K562 (cell line): ENCODE measurements around the gene PALM3. TPM values are rescaled to one million over a fixed set of nuclear protein-coding genes. Genes with fewer than 3 reads are reported as not detected.

Experiments used
- EP300 ChIP-seq: IDR thresholded peaks from 2 replicates; pipeline ENCODE4 v1.6.1; 2012; ENCODE audit warnings: low read length, improper control_type of control experiment
- FOXK2 ChIP-seq, 2 experiments: fragments of 450-650 bp; IDR thresholded peaks in 1 of 2; conservative IDR thresholded peaks in 1 of 2; 2 replicates each; pipeline ENCODE4 v1.6.1; 2016; ENCODE audit warnings: low read depth in 2 of 2, mild to moderate bottlenecking in 1 of 2
- NR2C2 ChIP-seq, 2 experiments: fragments of 200-800 bp in 1 of 2; sonication (Bioruptor generic) in 1 of 2; sonication (generic) in 1 of 2; formaldehyde crosslinking in 1 of 2; IDR thresholded peaks; 2 replicates each; pipeline versions ENCODE4 v1.6.1 to v1.8.0; 2016 to 2022; ENCODE audit warnings: mild to moderate bottlenecking in 1 of 2, missing compliant biosample characterization in 1 of 2, missing genetic modification characterization in 1 of 2, missing genetic modification reagents in 1 of 2
- RBM34 ChIP-seq: fragments of 200-400 bp; formaldehyde crosslinking; IDR thresholded peaks from 2 replicates; pipeline ENCODE4 v1.6.1; 2018; ENCODE audit warnings: low read length, borderline replicate concordance; ENCODE audit not compliant: insufficient read depth
- RFX1 ChIP-seq: fragments of 450-650 bp; IDR thresholded peaks from 2 replicates; pipeline ENCODE4 v1.6.1; 2016; ENCODE audit warnings: mild to moderate bottlenecking, moderate library complexity
- RFX5 ChIP-seq: IDR thresholded peaks from 2 replicates; pipeline ENCODE4 v1.6.1; 2011; ENCODE audit warnings: low read depth, mild to moderate bottlenecking, improper control_type of control experiment, low read length
- ZNF644 ChIP-seq: fragments of 200-800 bp; sonication (Bioruptor generic); IDR thresholded peaks from 2 replicates; pipeline ENCODE4 v1.6.1; 2016; ENCODE audit warnings: low read depth, missing genetic modification characterization, missing compliant biosample characterization
- polyA plus RNA-seq, 8 experiments: library from polyadenylated mRNA; depleted of rRNA in 4 of 8; stranded (reverse) in 5 of 8; unstranded in 3 of 8; fragments of >200 nt; fragmentation: Nextera tagmentation in 2 of 8; fragmentation: Illumina TruSeq in 1 of 8; extraction: Ambion mirVana in 2 of 8; extraction: Trizol in 1 of 8; gene quantifications; 2 replicates each; pipeline versions ENCODE4 v1.2.1 to v1.2.3, GENCODE V29; 2011 to 2014; ENCODE audit warnings: inconsistent platforms in 1 of 8, missing spikeins in 1 of 8
- total RNA-seq, 7 experiments: library from RNA; depleted of rRNA in 6 of 7; stranded (reverse); fragments of >200 nt in 6 of 7; fragmentation: Illumina TruSeq in 2 of 7; extraction: Trizol in 2 of 7; gene quantifications; 2 replicates each; pipeline versions ENCODE4 v1.2.1 to v1.2.3, GENCODE V29; 2011 to 2021; ENCODE audit warnings: low replicate concordance in 1 of 7
- TF ChIP-seq, protein P1 (sequence below), 2 experiments: fragments of 450-650 bp; IDR thresholded peaks; 2 replicates each; pipeline ENCODE4 v1.6.1; 2016; ENCODE audit warnings: mild to moderate bottlenecking in 2 of 2, borderline replicate concordance in 1 of 2, low read depth in 1 of 2, moderate library complexity in 1 of 2
- TF ChIP-seq, protein P2 (sequence below): sonication (generic); formaldehyde crosslinking; IDR thresholded peaks from 2 replicates; pipeline ENCODE4 v1.8.1; 2022; ENCODE audit warnings: missing genetic modification reagents
- TF ChIP-seq, protein P3 (sequence below): fragments of 250-450 bp; sonication (Bioruptor Pico); IDR thresholded peaks from 2 replicates; pipeline ENCODE4 v1.8.0; 2022; ENCODE audit warnings: moderate library complexity, mild to moderate bottlenecking, inconsistent platforms
- TF ChIP-seq, protein P4 (sequence below), 2 experiments: fragments of 450-650 bp in 1 of 2; IDR thresholded peaks; 2 replicates each; pipeline ENCODE4 v1.6.1; 2011 to 2017; ENCODE audit warnings: low read depth in 2 of 2, antibody characterized with exemption in 1 of 2, borderline replicate concordance in 1 of 2, low read length in 1 of 2, mild to moderate bottlenecking in 1 of 2, mixed read lengths in 1 of 2; ENCODE audit not compliant: control insufficient read depth in 1 of 2

Gene PALM3
- total and polyA plus RNA-seq, 9 of the 15 experiments (the other 6 are each of a cell fraction or from before 2014, with no cell fraction given): 0.07 to 9.3 (median 3.3) TPM

DNA sequence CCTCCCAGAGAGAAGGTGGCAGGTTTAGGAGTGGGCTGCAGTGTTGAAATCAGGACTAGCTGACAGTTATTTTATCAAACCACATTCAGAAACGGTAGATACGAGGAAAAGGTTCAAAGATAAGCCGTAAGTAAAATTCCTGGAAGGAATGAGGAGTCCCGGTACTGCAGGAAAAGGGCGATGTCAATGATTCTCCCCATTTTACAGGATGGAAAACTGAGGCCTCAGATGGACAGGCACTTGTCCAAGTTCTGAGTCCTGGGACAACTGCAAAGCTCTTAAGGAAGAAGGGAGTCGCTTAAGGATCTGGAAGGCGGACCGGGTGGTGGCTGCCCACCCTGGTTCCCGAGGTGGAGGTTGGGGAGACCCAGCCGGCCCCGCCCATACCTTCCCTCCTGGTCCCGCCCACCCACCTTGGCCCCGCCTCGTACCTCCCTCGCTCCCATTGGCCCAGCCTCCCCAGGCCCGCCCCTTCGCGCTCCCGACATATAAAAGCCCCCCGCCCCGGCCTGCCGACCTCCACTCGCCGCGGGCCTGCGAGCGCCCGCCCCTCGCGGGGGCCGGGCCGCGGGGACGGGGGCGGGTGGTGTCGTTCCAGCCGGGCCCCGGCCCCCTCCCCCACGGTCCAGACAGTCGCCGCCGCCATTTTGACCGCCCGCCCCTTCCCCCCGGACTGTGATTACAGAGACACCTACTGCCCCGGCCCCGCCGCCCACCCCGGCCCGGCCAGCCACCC, 56.4 kb downstream of the PALM3 start (continued):
- TF ChIP-seq, protein P1, sequence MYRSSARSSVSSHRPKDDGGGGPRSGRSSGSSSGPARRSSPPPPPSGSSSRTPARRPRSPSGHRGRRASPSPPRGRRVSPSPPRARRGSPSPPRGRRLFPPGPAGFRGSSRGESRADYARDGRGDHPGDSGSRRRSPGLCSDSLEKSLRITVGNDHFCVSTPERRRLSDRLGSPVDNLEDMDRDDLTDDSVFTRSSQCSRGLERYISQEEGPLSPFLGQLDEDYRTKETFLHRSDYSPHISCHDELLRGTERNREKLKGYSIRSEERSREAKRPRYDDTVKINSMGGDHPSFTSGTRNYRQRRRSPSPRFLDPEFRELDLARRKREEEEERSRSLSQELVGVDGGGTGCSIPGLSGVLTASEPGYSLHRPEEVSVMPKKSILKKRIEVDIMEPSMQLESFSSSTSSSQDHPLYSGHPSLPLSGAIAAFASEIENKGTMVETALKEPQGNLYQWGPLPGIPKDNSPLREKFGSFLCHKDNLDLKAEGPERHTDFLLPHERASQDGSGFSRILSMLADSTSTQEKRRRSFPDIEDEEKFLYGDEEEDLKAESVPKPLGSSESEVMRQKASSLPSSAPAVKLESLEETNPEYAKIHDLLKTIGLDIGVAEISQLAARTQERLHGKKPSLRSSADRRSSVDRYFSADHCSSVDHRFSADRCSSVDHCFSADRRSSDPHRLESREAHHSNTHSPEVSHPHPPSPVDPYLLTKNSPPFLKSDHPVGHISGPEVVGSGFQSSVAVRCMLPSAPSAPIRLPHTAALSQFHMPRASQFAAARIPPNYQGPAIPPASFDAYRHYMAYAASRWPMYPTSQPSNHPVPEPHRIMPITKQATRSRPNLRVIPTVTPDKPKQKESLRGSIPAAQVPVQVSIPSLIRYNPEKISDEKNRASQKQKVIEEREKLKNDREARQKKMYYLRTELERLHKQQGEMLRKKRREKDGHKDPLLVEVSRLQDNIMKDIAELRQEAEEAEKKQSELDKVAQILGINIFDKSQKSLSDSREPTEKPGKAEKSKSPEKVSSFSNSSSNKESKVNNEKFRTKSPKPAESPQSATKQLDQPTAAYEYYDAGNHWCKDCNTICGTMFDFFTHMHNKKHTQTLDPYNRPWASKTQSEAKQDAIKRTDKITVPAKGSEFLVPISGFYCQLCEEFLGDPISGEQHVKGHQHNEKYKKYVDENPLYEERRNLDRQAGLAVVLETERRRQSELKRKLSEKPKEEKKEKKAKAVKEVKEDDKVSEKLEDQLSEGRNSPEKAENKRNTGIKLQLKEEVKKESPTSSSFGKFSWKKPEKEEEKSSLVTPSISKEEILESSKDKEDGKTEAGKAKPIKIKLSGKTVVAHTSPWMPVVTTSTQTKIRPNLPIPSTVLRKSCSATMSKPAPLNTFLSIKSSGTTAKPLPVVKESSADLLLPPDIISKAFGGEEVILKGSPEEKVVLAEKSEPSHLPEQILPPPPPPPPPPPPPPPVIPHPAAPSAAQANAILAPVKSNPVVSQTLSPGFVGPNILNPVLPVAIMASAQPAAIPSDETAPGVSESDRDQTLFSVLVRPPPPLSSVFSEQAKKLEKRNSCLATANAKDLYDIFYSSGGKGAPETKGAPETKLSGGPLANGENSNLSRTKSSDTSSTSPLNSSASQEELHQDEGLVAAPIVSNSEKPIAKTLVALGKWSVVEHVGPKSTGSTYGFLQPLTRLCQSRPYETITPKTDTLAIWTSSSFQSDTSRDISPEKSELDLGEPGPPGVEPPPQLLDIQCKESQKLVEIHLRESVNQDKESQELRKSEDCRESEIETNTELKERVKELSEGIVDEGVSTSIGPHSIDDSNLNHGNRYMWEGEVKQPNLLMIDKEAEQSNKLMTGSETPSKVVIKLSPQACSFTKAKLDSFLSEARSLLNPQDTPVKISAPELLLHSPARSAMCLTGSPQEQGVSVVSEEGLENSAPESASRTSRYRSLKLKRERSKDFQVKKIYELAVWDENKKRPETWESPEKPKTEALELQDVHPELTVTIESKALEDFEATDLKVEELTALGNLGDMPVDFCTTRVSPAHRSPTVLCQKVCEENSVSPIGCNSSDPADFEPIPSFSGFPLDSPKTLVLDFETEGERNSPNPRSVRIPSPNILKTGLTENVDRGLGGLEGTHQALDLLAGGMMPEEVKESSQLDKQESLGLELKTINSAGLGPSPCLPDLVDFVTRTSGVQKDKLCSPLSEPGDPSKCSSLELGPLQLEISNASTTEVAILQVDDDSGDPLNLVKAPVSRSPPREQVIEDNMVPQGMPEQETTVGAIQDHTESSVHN (IDR thresholded peaks at IDR 0.05; ENCODE audit: borderline replicate concordance in 1 of 2, low read depth in 1 of 2): no peak; a peak in 1 of 4 replicates
- TF ChIP-seq, protein P2, sequence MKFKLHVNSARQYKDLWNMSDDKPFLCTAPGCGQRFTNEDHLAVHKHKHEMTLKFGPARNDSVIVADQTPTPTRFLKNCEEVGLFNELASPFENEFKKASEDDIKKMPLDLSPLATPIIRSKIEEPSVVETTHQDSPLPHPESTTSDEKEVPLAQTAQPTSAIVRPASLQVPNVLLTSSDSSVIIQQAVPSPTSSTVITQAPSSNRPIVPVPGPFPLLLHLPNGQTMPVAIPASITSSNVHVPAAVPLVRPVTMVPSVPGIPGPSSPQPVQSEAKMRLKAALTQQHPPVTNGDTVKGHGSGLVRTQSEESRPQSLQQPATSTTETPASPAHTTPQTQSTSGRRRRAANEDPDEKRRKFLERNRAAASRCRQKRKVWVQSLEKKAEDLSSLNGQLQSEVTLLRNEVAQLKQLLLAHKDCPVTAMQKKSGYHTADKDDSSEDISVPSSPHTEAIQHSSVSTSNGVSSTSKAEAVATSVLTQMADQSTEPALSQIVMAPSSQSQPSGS: no peak
- TF ChIP-seq, protein P3, sequence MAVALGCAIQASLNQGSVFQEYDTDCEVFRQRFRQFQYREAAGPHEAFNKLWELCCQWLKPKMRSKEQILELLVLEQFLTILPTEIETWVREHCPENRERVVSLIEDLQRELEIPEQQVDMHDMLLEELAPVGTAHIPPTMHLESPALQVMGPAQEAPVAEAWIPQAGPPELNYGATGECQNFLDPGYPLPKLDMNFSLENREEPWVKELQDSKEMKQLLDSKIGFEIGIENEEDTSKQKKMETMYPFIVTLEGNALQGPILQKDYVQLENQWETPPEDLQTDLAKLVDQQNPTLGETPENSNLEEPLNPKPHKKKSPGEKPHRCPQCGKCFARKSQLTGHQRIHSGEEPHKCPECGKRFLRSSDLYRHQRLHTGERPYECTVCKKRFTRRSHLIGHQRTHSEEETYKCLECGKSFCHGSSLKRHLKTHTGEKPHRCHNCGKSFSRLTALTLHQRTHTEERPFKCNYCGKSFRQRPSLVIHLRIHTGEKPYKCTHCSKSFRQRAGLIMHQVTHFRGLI (CRISPR knock-in tag): no peak
- TF ChIP-seq RBM34 (no peak), EP300 (no peak), FOXK2 (conservative IDR thresholded peaks at IDR 0.05 in 1 of 2, IDR thresholded peaks at IDR 0.05 in 1 of 2; ENCODE audit: low read depth in 2 of 2) (no peak), NR2C2 (CRISPR knock-in tag; IDR thresholded peaks at IDR 0.05) (no peak), NR2C2 (tag; IDR thresholded peaks at IDR 0.05) (no peak), ZNF644 (tag) (no peak), RFX1 (no peak), RFX5 (no peak)
- TF ChIP-seq, protein P4, sequence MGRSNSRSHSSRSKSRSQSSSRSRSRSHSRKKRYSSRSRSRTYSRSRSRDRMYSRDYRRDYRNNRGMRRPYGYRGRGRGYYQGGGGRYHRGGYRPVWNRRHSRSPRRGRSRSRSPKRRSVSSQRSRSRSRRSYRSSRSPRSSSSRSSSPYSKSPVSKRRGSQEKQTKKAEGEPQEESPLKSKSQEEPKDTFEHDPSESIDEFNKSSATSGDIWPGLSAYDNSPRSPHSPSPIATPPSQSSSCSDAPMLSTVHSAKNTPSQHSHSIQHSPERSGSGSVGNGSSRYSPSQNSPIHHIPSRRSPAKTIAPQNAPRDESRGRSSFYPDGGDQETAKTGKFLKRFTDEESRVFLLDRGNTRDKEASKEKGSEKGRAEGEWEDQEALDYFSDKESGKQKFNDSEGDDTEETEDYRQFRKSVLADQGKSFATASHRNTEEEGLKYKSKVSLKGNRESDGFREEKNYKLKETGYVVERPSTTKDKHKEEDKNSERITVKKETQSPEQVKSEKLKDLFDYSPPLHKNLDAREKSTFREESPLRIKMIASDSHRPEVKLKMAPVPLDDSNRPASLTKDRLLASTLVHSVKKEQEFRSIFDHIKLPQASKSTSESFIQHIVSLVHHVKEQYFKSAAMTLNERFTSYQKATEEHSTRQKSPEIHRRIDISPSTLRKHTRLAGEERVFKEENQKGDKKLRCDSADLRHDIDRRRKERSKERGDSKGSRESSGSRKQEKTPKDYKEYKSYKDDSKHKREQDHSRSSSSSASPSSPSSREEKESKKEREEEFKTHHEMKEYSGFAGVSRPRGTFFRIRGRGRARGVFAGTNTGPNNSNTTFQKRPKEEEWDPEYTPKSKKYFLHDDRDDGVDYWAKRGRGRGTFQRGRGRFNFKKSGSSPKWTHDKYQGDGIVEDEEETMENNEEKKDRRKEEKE (IDR thresholded peaks at IDR 0.05; ENCODE audit: borderline replicate concordance in 1 of 2, control insufficient read depth in 1 of 2, low read depth in 2 of 2, low read length in 1 of 2): no peak
